Astrocyte of the hippocampus (primary cell): ENCODE results near the gene SS18L1.

Experiments
- DNase-seq: peaks from one replicate; pipeline ENCODE4 v3.0.0; 2011; ENCODE audit warnings: low read depth, low spot score

The SS18L1 gene

DNA sequence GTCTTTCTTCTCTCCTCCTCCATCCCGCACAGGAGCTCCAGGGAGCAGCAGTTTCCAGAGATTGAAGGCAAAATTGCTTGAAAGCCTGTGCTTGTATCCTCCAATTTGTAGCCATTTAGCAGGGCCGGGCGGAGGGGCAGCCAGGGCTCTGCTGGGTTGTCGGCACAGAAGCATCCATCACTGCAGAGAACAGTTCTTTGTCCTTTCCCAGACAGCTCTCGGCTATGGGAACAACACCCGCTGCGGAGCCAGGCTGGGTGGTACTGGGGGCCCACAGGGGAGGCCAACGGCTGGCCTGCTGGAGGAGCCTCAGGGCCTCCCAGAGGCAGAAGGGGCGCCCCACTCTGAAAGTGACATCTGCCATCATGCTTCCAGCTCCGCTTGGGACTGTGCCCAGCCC is 68.7 kb downstream of the SS18L1 start:
- DNase-seq = no peak

DNA sequence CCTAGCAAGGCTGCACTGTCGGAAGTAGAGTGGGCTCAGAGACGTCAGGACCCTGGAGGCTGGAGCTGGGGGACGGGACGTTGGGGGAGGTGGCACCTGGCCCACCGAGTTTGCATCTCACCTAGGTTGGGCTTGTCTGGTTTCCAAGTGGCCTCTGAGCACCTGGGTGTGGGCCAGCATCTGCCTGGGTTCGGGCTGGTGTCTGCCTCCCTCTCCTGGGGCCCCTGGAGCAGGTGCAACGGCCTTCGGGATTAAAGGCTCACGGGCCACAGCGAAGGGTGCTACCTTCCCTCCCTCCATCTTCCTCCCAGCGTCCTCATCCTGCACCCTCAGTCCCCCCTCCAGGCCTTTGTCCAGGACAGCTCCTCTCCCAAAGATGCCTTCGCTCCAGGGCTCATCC is 70.5 kb downstream of the SS18L1 start:
- DNase-seq = no peak

DNA sequence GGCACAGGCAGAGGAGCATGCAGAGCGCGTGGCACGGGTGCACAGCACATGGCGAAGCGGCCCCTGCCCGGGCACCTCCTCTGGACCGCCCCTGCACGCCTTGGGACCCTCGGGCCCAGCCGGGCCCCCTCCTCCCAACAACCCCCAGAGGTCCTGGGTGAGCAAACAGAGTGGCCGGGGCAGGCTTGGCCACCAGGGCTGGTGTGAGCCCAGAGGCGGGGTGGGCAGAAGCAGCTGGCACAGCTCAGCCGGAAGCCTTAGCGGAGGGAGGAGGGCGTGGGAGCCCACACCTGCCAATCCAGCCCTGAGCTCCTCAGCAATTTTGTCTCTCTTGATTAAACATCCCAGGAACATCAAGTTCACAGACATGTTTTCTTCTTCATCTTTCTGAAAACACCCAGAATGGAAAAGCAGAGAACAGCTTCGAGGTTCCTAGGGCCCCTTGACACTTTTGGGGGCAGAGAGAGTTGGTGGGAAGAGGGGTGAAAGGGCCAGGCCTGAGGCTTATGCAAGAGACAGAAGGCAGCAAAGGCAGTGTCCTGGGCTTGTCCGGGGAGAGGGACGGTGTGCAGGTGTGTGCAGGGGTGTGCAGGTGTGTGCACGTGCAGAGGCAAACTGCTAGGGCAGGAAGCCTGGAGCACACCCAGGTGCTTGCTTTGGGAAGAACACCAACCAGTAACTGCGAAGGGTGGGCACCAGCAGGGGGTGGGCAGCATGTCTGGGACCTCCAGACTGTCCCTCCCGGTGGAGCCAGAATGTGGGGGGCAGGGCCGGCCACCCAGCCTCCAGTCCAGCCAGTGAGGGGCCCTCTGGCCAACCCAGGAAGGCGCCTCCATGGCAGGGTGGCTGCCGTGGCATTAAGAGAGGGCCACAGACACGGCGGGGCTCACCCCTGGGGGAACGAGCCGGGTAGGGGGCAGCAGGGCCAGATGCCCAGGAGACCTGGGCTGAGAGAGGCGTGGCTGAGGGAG is 71.7 kb downstream of the SS18L1 start:
- no peak for DNase-seq

DNA sequence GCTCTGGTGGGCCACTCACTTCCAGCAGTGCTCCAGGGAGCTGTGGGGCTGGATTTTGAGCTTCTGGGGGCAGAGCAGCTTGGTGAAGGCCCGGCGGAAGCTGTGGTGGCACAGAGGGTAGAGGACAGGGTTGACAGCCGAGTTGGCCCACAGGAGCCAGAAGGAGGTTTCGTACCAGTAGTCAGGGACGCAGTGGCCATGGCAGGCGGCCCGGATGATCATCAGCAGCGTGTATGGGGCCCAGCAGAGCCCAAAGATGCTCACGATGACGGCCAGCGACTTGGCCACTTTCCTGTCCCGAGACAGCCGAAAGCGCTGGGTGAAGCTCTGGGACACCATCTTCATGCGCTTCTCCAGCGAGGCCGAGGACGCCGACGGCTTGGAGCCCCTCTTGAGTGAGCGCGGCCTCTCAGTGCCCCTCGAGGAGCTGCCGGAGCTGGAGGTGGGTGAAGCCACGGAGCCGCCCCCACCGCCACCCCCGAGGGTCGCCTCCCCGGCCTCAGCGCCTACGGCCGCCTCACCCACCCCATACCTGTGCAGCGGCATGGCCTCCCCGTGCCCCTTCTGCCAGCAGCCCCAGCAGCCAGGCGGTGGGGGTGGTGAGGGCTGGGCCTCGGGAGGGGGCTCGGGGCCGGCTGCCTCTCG is 72.5 kb downstream of the SS18L1 start:
- no peak for DNase-seq

DNA sequence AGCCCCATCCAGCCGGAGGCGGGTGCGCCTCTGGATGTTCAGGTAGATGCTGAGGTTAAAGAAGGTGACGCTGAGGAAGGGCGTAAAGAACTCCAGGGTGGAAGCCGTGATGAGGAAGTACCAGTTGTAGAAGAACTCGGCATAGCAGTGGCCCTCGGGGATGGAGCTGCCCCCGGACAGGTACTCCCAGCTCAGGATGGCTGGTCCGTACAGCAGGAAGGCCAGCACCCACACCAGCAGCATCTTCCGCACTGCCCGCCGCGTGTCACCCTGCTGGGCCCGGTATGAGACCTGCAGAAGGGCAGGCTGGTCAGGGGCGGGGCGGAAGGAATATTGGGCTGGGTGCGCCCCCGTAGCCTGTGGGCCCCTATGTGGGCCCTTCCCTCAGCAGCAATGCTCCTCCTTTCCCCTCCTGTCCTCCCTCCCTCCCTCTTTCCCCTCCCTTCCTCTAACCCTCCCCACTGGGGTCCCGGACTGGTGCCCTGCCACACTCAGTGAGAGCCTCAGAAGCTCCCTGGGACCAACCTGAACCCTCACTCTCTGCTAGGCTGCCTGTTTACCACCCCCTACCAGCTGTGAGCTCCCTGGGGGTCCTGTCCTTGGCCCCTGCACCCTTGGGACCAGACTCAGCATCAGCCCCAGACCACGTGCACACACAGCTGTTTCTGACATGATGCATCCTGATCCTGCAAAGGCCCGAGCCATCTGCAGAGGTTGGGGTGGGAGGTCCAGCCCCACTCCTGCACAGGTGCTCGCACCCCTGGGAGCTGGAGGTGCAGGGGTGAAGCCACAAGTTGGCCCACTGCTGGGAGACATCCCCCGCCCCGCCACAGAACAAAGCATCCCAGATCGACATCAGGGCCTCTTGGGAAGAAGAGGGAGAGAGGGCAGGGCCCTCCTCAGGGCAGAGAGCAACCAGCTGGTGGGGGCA is 73.3 kb downstream of the SS18L1 start:
- DNase-seq = no peak

DNA sequence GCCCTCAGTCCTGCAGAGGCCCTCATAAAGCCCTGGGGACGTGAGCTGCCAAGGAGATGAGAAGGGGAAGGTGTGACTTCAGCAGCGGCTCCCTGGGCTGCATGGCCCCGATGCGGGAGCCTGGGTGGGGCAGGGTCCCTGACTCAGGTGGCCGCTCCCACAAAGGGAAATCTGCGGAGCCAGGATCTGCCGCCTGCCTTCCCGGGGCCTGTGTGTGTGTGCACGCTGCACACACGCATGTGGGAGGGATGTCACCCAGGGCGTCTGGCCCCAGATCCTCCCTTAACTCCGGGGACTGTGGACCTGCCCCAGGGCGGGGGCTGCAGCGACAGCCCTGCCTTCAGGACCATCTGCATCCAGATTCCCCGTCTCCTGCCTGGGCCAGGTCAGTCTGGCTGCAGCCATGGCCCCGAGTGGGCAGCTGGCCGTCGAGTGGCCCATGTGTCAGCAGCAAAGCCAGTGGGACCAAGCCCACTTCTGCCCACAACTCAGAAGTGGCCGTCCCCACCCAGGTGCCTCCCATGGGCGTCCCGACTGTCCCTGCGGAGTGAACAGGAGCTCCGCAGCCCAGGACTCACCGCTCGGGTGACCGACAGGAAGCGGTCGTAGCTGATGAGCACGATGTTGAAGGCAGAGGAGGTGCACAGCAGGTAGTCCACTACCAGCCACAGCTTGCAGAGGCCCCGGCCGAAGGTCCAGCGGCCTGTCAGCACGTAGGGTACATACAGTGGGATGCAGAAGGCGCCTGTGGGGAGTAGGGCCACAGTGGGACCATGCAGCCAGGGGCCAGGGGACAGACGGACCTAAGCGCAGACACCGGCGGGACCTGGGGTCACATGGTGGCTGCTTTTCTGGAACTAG is 74.6 kb downstream of the SS18L1 start:
- DNase-seq = no peak

DNA sequence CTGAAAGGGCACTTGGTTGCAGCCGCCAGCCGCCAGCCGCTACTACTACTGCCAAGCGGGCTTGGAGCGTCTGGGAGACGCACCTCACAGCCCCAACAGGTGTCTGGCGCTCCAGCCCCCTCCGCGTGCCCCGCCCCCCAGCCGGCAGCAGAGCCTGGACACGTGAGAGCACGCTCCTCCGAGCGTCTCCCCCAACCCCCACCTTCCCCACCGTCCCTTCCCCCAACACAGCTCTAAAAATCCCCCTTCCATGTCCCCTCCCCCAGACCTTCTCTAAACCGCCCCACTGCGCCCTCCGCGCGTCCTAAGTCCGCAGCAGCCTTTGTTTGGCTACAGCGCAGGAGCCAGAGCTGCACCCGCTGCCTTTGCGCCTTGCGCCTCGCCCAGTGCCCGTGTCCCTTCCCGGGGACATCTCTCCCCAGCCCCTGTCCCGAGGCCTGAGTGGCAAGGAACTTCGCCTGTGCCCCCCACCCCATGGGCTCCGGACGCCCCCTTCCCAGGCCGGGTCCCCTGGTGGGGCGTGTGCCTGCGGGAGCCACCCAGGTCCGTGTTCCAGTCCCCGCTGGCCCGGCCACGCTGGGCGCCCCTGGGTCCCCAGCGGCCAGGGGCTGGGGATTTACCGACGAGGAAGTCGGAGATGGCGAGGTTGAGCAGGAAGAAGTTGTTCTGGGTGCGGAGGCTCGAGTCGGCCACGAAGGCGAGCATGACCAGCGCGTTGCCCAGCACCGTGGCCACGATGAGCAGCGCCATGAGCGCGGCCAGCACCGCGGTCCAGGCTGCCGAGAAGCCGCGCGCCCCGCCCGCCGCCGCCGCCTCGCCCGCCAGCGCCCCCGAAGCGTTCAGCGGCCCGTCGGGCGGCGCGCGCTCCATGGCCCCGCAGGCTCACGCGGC is 75.8 kb downstream of the SS18L1 start:
- peak; percentile 40 for DNase-seq

DNA sequence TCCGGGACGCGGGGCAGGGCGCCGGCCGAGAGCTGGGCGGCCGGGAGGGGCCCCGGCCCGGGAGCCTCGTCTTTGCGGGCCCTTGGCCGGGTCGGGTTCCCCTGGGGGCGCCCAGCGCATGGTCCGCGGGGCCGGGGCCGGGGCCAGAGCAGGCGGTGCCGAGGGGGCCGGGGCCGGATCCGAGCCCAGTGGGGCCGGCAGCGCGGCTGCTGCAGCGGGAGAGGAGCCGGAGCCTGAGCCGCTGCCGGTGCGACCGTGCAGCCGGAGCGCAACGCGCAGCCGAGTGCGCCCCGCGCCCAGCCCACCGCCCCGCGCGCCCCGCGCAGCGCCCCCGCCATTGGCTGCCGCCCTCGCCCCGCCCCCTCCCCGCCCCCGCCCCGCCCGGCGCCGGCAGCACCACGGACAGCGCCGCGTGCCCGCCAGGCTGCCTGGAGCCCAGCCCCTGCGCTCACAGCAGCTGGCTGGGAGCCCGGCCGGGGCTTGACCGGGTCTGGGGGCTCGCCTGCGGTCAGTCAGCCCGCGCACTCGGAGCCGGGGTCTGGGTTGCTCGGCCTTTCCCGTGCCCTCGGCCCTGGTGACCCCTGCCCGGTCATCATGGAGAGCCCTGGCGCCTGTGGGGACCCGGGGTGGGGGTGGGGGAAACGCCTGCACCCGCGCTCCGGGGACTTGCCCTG is 76.6 kb downstream of the SS18L1 start, which contains the start of gene HRH3:
HRH3 (minus strand) TSS at position 287 of the 674 bp plus-strand sequence. CDS start 308 bp downstream, outside the sequence.
- DNase-seq = peak; percentile 73

DNA sequence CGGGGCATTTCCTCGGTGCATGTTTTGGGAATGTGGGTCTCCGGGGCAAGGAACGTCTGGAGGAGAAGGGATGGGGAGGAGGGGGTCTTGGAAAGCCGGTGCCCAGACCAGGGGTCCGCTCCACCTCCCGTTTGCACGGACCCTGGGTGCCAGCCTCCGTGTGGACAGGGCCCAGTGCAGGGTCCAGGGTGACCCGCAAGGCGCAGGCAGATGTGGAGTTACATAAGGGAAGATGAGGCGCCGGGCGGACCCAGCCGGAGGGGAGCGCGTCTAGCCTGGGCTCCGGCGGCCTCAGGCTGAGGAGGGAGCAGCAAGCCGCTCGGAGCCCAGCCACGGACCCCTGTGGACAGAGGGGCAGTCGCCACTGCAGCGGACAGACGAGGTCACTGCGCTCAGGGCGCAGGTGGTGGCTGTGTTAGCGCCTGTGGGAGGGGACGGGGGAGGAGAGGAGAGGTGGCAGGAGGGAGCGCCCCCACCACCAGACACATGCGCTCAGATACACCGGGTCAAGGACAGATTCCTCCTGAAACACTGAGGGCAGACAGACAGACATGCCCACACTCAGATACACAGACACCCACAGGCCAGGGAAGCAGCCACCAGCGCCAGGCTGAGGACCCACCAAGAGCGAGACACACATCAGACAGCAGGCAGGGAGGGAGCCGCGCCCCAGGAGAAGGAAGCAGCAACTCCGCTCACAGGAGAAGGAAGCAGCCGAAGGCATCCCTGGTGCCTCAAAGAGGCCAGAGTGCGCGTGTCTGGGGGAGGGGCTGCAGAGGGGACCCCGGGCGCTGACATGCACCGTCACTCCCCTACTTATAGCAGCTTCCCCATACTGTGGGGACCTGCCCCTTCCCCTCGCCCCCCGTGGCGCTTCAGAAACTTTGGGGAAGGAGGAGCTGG is 77.3 kb downstream of the SS18L1 start:
- DNase-seq = no peak

DNA sequence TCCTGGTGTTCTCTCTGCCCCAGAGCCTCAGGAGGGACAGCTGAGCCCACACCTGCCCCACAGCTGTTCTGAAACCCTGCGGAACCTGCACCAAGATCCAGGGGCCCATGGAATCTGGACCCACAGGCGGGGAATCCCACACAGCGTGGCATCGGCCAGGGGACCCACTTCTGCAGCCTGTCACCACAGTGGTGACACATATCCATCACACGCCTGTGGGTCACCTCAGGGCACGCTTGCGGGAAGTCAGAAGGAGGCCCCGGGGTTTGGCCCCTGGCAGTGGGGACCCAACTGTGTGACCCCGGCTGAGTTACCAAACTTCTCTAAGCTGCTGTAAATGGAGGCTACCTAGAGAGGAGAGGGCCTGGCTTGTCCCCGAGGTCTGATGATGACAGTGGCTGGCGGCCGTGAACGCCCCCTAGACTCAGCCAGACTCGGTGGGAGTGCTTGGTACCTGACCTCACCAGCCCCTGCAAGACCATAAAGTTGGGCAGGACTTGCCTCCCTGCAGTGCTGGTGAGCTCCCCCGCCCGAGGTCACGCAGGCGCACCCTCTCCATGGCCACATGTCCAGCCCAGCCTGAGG is 78.8 kb downstream of the SS18L1 start:
- DNase-seq = no peak

DNA sequence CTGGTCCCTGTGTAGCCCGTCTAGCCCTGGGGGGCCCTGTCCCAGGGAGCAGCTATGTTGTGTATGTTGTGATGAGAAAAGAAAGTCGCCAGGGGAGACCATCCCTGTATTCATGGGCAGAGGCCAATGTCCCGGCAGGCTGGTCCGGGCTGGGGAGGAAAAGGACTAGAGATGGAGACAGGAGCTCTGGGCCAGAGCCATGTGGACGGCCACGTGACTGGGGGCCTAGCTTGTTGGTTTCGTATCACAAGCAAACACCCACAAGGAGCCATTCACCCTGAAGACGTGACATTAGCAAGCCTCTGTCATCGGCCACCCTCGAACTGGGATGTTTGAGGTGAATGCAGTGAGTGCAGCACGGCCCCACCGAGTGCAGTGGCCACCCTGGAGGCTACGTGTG is 79.4 kb downstream of the SS18L1 start:
- DNase-seq = no peak

DNA sequence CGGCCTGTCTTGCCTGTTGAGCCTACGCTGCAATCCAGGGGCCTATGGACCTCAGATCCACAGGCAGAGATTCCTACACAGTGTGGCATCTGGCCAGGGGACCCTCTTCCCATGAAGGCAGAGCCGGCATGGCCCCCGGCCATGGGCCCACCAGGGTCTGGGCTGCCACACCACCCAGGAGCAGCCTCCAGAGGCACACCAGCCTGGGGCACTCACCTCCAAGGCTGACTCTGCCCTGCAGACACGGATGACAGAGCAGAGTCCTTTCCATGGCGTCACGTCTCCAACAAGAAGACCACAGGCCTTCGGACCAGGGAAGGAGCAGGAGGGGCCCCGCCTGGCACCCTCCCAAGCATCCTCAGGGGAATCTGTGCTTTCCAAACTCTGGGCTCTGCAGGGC is 80.0 kb downstream of the SS18L1 start:
- DNase-seq = no peak

DNA sequence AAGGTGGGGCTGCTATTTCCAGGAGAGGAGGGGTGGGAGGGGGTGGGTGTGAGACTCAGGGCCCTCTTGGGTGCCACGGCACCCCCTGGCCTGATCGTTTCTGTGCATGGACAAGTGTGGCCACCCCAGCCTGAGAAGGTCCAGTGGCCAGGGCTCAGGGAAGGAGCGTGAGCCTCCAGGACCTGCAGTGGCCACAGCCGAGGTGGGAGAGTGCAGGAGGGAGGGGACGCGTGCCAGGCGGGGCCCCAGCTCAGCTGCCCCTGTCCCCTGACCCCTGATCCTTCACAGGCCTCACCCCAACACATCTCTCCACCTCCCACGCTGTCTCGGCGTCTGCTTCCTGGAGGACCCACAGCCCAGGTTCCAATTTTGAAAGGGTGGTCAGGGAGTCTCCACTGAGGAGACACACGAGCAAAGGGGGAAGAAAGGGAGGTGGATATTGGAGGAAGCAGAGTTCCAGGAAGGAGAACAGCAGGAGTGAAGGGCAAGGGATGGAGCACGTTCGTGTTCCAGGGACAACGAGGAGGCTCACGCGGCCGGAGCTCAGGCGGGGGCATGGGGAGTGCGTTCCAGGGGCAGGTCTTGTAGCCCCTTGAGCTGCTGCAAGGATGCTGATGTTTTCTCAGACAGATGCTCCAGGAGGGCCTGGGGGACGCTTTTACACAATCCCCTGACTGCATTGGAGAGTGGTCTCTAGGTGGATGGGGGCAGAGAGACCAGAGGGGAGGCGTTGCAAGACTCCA is 80.7 kb downstream of the SS18L1 start:
- no peak for DNase-seq

DNA sequence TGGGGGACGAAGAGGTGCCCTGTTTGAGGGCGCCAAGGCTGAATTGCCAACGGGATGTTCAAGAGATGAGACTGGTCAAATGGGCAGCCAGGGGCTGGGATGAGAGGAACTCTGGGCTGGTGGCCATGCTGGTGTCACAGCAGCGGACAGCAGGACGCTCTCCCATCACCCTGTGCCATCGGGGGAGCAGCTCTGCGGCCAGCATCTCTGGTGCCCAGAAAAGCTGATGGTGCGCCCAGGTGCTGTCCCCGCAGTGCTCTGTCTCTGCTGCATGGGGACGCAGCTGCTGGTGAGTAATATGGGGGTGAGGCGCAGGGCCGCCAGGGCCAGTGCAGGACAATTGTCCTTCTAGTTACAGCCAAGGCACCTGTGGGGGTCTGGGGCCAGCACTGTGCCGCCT is 81.5 kb downstream of the SS18L1 start:
- DNase-seq = no peak

DNA sequence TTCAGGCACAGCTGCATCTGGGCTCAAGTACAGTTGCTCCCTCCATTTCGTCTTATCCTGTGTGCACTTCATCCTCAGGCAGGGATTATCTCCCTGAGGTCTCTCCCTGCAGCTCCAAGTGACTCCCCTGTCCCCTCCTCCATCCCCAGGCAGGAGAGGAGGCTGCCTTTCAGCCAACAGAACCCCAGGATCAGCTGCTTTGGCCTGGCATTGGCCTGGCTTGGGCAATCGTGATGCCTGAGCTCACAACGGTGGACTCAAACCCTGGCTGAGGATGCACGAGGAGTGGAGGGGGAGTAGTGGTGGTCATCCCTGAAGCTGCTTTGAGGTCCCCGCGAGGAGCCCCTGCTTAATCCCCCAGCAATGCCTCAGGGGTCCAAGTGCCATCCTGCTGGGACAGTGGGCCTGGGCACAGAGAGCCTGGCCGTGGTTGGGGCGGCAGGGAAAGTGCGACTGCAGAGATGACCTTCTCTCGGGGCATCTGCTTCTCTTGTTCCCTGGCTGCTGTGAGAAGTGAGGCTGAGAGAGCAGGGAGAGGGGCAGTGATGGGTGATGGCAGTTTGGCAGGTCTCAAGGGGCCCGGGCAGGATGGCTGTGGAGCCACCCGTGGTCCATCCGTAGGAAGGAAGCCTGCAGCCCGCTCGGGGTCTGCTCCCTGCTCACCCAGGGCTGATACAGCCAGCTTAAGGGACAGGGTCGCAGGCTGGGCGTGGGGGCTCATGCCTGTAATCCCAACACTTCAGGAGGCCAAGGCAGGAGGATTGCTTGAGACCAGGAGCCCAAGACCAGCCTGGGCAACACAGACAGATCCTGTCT is 82.5 kb downstream of the SS18L1 start:
- no peak for DNase-seq
